ENCODE data around the gene TOP3A. TPM values are rescaled to one million over a fixed set of nuclear protein-coding genes. Genes with fewer than 3 reads are reported as not detected.
"Not testable (repeated sequence)": the region's sequence is repeated elsewhere in the genome, so short reads cannot be mapped to it uniquely, and the experiment has no call there.

TOP3A gene
- total RNA-seq, 1 experiment from 2014 or later: 68.7 TPM

- TF ChIP-seq CTCF (conservative IDR thresholded peaks at IDR 0.05): no peak
- no CpG with 5 or more reads among the region's 8 CpGs for WGBS (ENCODE audit: extremely low coverage, insufficient read length, low lambda C conversion rate)
- no peaks in the 10 kb centered on the region for H3K27me3 Mint-ChIP-seq (ENCODE audit: low read depth)
Observed at GRCh38 chr17:18300725-18301480, 13.9 kb downstream of the TOP3A start.

GRCh38 chr17:18298061-18298460, 16.7 kb downstream of the TOP3A start:
- not testable (repeated sequence) for H2BK15ac ChIP-seq (ENCODE audit: low read depth, low read length); H2BK20ac ChIP-seq (ENCODE audit: low read depth, low read length, poor library complexity, severe bottlenecking); H4K8ac ChIP-seq (replicated peaks; ENCODE audit: insufficient read length, low read depth, low read length); H3K23me2 ChIP-seq (ENCODE audit: insufficient read length, low read depth, low read length, poor library complexity, severe bottlenecking); H3K9ac ChIP-seq (ENCODE audit: extremely low read depth, insufficient read length, low read length); H3K18ac ChIP-seq (ENCODE audit: insufficient read length, low read depth, low read length); H3K4me2 ChIP-seq (ENCODE audit: insufficient read depth, insufficient read length, low read length); H3K27ac ChIP-seq (ENCODE audit: insufficient read length, low read depth, low read length); H3K79me2 ChIP-seq (ENCODE audit: insufficient read depth, low read length); H3K27me3 Mint-ChIP-seq (ENCODE audit: low read depth); H3K56ac ChIP-seq (ENCODE audit: insufficient read length, low read depth, low read length); H3K9me3 ChIP-seq (ENCODE audit: control insufficient read depth, low read depth, low read length); H4K20me1 ChIP-seq (ENCODE audit: control insufficient read depth, insufficient read depth, insufficient read length); H4K91ac ChIP-seq (ENCODE audit: insufficient read length, low read depth, low read length); H2AK5ac ChIP-seq (ENCODE audit: insufficient read length, low read length); H3K4ac ChIP-seq (ENCODE audit: low read depth, low read length); H3K14ac ChIP-seq (ENCODE audit: insufficient read depth, low read length); H2AFZ ChIP-seq (ENCODE audit: low read length); H3K4me3 Mint-ChIP-seq; H3K9me3 Mint-ChIP-seq; H2BK120ac ChIP-seq (ENCODE audit: low read depth, low read length, poor library complexity, severe bottlenecking); H3K79me1 ChIP-seq (ENCODE audit: insufficient read depth, low read depth, low read length, poor library complexity, severe bottlenecking); H2BK5ac ChIP-seq (ENCODE audit: insufficient read length, low read length); DNase-seq; H3K27ac Mint-ChIP-seq; H2BK12ac ChIP-seq (ENCODE audit: insufficient read length, low read depth, low read length); H4K5ac ChIP-seq (ENCODE audit: insufficient read length, low read depth, low read length); H3K4me1 Mint-ChIP-seq; H3K4me1 ChIP-seq (ENCODE audit: insufficient read depth, low read length); H3K27me3 ChIP-seq (ENCODE audit: insufficient read depth, low read length); H3K23ac ChIP-seq (ENCODE audit: insufficient read length, low read depth, low read length); H3T11ph ChIP-seq (ENCODE audit: low read length)
- no CpG with 5 or more reads among the region's 30 CpGs for WGBS (ENCODE audit: extremely low coverage, insufficient read length, low lambda C conversion rate)
- H3K36me3 Mint-ChIP-seq (ENCODE audit: insufficient read depth in 1 of 3, low read depth in 3 of 3): peaks cover 46 to 86% (median 73%) of the 10 kb centered on the region in 3 experiments; a peak in 6 of 7 replicates

More at GRCh38 chr17:18300725-18301480, 13.9 kb downstream of the TOP3A start:
- Mint-ChIP-seq H3K27ac (no peak overlapping the region), H3K4me3 (no peak overlapping the region), H3K9me3 (no peaks in the 10 kb centered on the region), H3K4me1 (no peaks in the 10 kb centered on the region), H3K36me3 (ENCODE audit: insufficient read depth in 1 of 3, low read depth in 3 of 3) (peaks cover 49 to 86% (median 81%) of the 10 kb centered on the region in 3 experiments; a peak in 6 of 7 replicates)
- no peaks in the 10 kb centered on the region for H3K27me3 ChIP-seq (ENCODE audit: insufficient read depth, low read length)
- H2AK5ac ChIP-seq (ENCODE audit: insufficient read length, low read length): no peak overlapping the region
- no peak overlapping the region for H3T11ph ChIP-seq (ENCODE audit: low read length)
- no peaks in the 10 kb centered on the region for H3K79me1 ChIP-seq (ENCODE audit: insufficient read depth, low read depth, low read length, poor library complexity, severe bottlenecking)
- no peak overlapping the region for H3K14ac ChIP-seq (ENCODE audit: insufficient read depth, low read length)
- no peaks in the 10 kb centered on the region for H3K23me2 ChIP-seq (ENCODE audit: insufficient read length, low read depth, low read length, poor library complexity, severe bottlenecking)
- no peak overlapping the region for H3K4me2 ChIP-seq (ENCODE audit: insufficient read depth, insufficient read length, low read length)
- H2BK120ac ChIP-seq (ENCODE audit: low read depth, low read length, poor library complexity, severe bottlenecking): no peak overlapping the region
- H2AFZ ChIP-seq (ENCODE audit: low read length): no peak overlapping the region
- no peak for DNase-seq
- no peak overlapping the region for H3K9ac ChIP-seq (ENCODE audit: extremely low read depth, insufficient read length, low read length)
- no peak overlapping the region for H4K91ac ChIP-seq (ENCODE audit: insufficient read length, low read depth, low read length)
- no peak overlapping the region for H3K56ac ChIP-seq (ENCODE audit: insufficient read length, low read depth, low read length)
- no peak overlapping the region for H2BK12ac ChIP-seq (ENCODE audit: insufficient read length, low read depth, low read length)
- no peak overlapping the region for H3K23ac ChIP-seq (ENCODE audit: insufficient read length, low read depth, low read length)
- H3K27ac ChIP-seq (ENCODE audit: insufficient read length, low read depth, low read length): no peak overlapping the region
- no peak overlapping the region for H3K18ac ChIP-seq (ENCODE audit: insufficient read length, low read depth, low read length)
- no peak overlapping the region for H4K8ac ChIP-seq (replicated peaks; ENCODE audit: insufficient read length, low read depth, low read length)
- no peak overlapping the region for H2BK20ac ChIP-seq (ENCODE audit: low read depth, low read length, poor library complexity, severe bottlenecking)
- no peak overlapping the region for H3K4ac ChIP-seq (ENCODE audit: low read depth, low read length)
- no peak overlapping the region for H2BK5ac ChIP-seq (ENCODE audit: insufficient read length, low read length)
- no peaks in the 10 kb centered on the region for H3K9me3 ChIP-seq (ENCODE audit: control insufficient read depth, low read depth, low read length)
- H3K4me1 ChIP-seq (ENCODE audit: insufficient read depth, low read length): no peaks in the 10 kb centered on the region
- H2BK15ac ChIP-seq (ENCODE audit: low read depth, low read length): no peak overlapping the region
- no peaks in the 10 kb centered on the region for H4K20me1 ChIP-seq (ENCODE audit: control insufficient read depth, insufficient read depth, insufficient read length)
- no peak overlapping the region for H4K5ac ChIP-seq (ENCODE audit: insufficient read length, low read depth, low read length)
- no peaks in the 10 kb centered on the region for H3K79me2 ChIP-seq (ENCODE audit: insufficient read depth, low read length)
